SKM-1 treated with dmso at 0.1 percent for 144 hours (cell line): ENCODE results near the gene PLK3.
A peak's percentile ranks its signal among the peaks of the same experiment; 100 is the strongest.
"Not testable (repeated sequence)": the region's sequence is repeated elsewhere in the genome, so short reads cannot be mapped to it uniquely, and the experiment has no call there.

Experiments
- DNase-seq: peaks from one replicate; lab custom pipeline; 2025; ENCODE audit not compliant: unreplicated experiment; lab: John Stamatoyannopoulos, UW

PLK3 gene

GRCh38 chr1:44827197-44828002 is 27.2 kb downstream of the PLK3 start:
- no peak for DNase-seq

GRCh38 chr1:44828003-44828651 is 27.9 kb downstream of the PLK3 start:
- DNase-seq, result no peak

GRCh38 chr1:44828841-44829440 is 28.8 kb downstream of the PLK3 start:
- no peak for DNase-seq

- DNase-seq, result no peak
Measured at GRCh38 chr1:44829506-44830384, 29.6 kb downstream of the PLK3 start.

GRCh38 chr1:44830900-44831304 is 30.7 kb downstream of the PLK3 start:
- DNase-seq, result no peak

- no peak for DNase-seq
Measured at GRCh38 chr1:44831516-44831915, 31.3 kb downstream of the PLK3 start.

GRCh38 chr1:44832056-44832705 is 32.0 kb downstream of the PLK3 start:
- DNase-seq, result no peak

- DNase-seq, result no peak
Measured at GRCh38 chr1:44834328-44834727, 34.2 kb downstream of the PLK3 start.

- DNase-seq, result peak; percentile 76
Measured at GRCh38 chr1:44835738-44836675, 35.8 kb downstream of the PLK3 start.

- DNase-seq, result not testable (repeated sequence)
Measured at GRCh38 chr1:44838294-44838693, 38.1 kb downstream of the PLK3 start.

GRCh38 chr1:44839576-44839975 is 39.4 kb downstream of the PLK3 start:
- DNase-seq, result no peak

GRCh38 chr1:44842486-44842861 is 42.3 kb downstream of the PLK3 start:
- no peak for DNase-seq

GRCh38 chr1:44842862-44843655 is 42.9 kb downstream of the PLK3 start, which contains the start of gene PTCH2:
PTCH2 (minus strand) TSS chr1:44843253; CDS start chr1:44842932, 321 bp downstream.
- DNase-seq, result no peak

GRCh38 chr1:44846985-44847384 is 46.8 kb downstream of the PLK3 start:
- no peak for DNase-seq

GRCh38 chr1:44847845-44848244 is 47.7 kb downstream of the PLK3 start:
- no peak for DNase-seq

- no peak for DNase-seq
Measured at GRCh38 chr1:44848456-44849181, 48.4 kb downstream of the PLK3 start.

GRCh38 chr1:44849575-44850132 is 49.5 kb downstream of the PLK3 start:
- DNase-seq, result no peak

- no peak for DNase-seq
Measured at GRCh38 chr1:44851308-44851707, 51.1 kb downstream of the PLK3 start.
